ENCODE measurements around the gene GPRIN1. TPM values are rescaled to one million over a fixed set of nuclear protein-coding genes. Genes with fewer than 3 reads are reported as not detected.
"Not testable (repeated sequence)": the region's sequence is repeated elsewhere in the genome, so short reads cannot be mapped to it uniquely, and the experiment has no call there.

The GPRIN1 gene
- total RNA-seq, 1 donor, result 0.94 TPM

GRCh38 chr5:176599749-176600430 lies 10.1 kb downstream of the GPRIN1 start:
- H3K27me3 ChIP-seq (ENCODE audit: insufficient read depth, low read length), result peaks cover 10% of the 10 kb centered on the region
- H3K9me3 ChIP-seq (ENCODE audit: low read depth, low read length); H3K4me3 ChIP-seq (ENCODE audit: low read length); H3K4me1 ChIP-seq (ENCODE audit: insufficient read depth, low read length): not testable (repeated sequence)

- peaks cover 4% of the 10 kb centered on the region for H3K4me1 ChIP-seq (ENCODE audit: insufficient read depth, low read length)
- no peaks in the 10 kb centered on the region for H3K9me3 ChIP-seq (ENCODE audit: low read depth, low read length)
- H3K27me3 ChIP-seq (ENCODE audit: insufficient read depth, low read length), result peaks cover 10% of the 10 kb centered on the region
- no peak overlapping the region for H3K4me3 ChIP-seq (ENCODE audit: low read length)
These were observed 12.3 kb downstream of the GPRIN1 start for GRCh38 chr5:176597417-176598389.

- Histone ChIP-seq H3K9me3 (ENCODE audit: low read depth, low read length) (no peaks in the 10 kb centered on the region), H3K4me1 (ENCODE audit: insufficient read depth, low read length) (peaks cover 4% of the 10 kb centered on the region), H3K27me3 (ENCODE audit: insufficient read depth, low read length) (peaks cover 10% of the 10 kb centered on the region), H3K4me3 (ENCODE audit: low read length) (no peak overlapping the region)
These were observed 13.1 kb downstream of the GPRIN1 start for GRCh38 chr5:176596689-176597416.

- no peaks in the 10 kb centered on the region for H3K9me3 ChIP-seq (ENCODE audit: low read depth, low read length)
- peaks cover 4% of the 10 kb centered on the region for H3K4me1 ChIP-seq (ENCODE audit: insufficient read depth, low read length)
- peaks cover 10% of the 10 kb centered on the region for H3K27me3 ChIP-seq (ENCODE audit: insufficient read depth, low read length)
- no peak overlapping the region for H3K4me3 ChIP-seq (ENCODE audit: low read length)
These were observed 13.8 kb downstream of the GPRIN1 start for GRCh38 chr5:176596069-176596644.

- no peak overlapping the region for H3K4me3 ChIP-seq (ENCODE audit: low read length)
- peaks cover 10% of the 10 kb centered on the region for H3K27me3 ChIP-seq (ENCODE audit: insufficient read depth, low read length)
- H3K4me1 ChIP-seq (ENCODE audit: insufficient read depth, low read length), result peaks cover 4% of the 10 kb centered on the region
- no peaks in the 10 kb centered on the region for H3K9me3 ChIP-seq (ENCODE audit: low read depth, low read length)
These were observed 14.5 kb downstream of the GPRIN1 start for GRCh38 chr5:176595386-176595943.

- peaks cover 10% of the 10 kb centered on the region for H3K27me3 ChIP-seq (ENCODE audit: insufficient read depth, low read length)
- H3K9me3 ChIP-seq (ENCODE audit: low read depth, low read length), result no peaks in the 10 kb centered on the region
- peaks cover 4% of the 10 kb centered on the region for H3K4me1 ChIP-seq (ENCODE audit: insufficient read depth, low read length)
- no peak overlapping the region for H3K4me3 ChIP-seq (ENCODE audit: low read length)
These were observed 15.4 kb downstream of the GPRIN1 start for GRCh38 chr5:176594554-176594953.

- H3K27me3 ChIP-seq (ENCODE audit: insufficient read depth, low read length), result peaks cover 10% of the 10 kb centered on the region
- no peaks in the 10 kb centered on the region for H3K9me3 ChIP-seq (ENCODE audit: low read depth, low read length)
- peaks cover 4% of the 10 kb centered on the region for H3K4me1 ChIP-seq (ENCODE audit: insufficient read depth, low read length)
These were observed 16.6 kb downstream of the GPRIN1 start for GRCh38 chr5:176593273-176593869.

GRCh38 chr5:176592573-176592972 lies 17.4 kb downstream of the GPRIN1 start:
- peaks cover 4% of the 10 kb centered on the region for H3K4me1 ChIP-seq (ENCODE audit: insufficient read depth, low read length)
- no peak overlapping the region for H3K4me3 ChIP-seq (ENCODE audit: low read length)
- H3K9me3 ChIP-seq (ENCODE audit: low read depth, low read length), result no peaks in the 10 kb centered on the region
- H3K27me3 ChIP-seq (ENCODE audit: insufficient read depth, low read length), result peaks cover 8% of the 10 kb centered on the region

More at GRCh38 chr5:176593273-176593869, 16.6 kb downstream of the GPRIN1 start:
- no peak overlapping the region for H3K4me3 ChIP-seq (ENCODE audit: low read length)

- H3K27me3 ChIP-seq (ENCODE audit: insufficient read depth, low read length); H3K9me3 ChIP-seq (ENCODE audit: low read depth, low read length); H3K4me1 ChIP-seq (ENCODE audit: insufficient read depth, low read length): not testable (repeated sequence)
These were observed 18.3 kb downstream of the GPRIN1 start for GRCh38 chr5:176591667-176592066.

GRCh38 chr5:176590035-176590717 lies 19.8 kb downstream of the GPRIN1 start:
- H3K4me1 ChIP-seq (ENCODE audit: insufficient read depth, low read length), result no peaks in the 10 kb centered on the region
- no peaks in the 10 kb centered on the region for H3K27me3 ChIP-seq (ENCODE audit: insufficient read depth, low read length)
- no peaks in the 10 kb centered on the region for H3K9me3 ChIP-seq (ENCODE audit: low read depth, low read length)
- no peak overlapping the region for H3K4me3 ChIP-seq (ENCODE audit: low read length)

More at GRCh38 chr5:176591667-176592066, 18.3 kb downstream of the GPRIN1 start:
- not testable (repeated sequence) for H3K4me3 ChIP-seq (ENCODE audit: low read length)

- no peaks in the 10 kb centered on the region for H3K4me1 ChIP-seq (ENCODE audit: insufficient read depth, low read length)
- H3K4me3 ChIP-seq (ENCODE audit: low read length), result no peak overlapping the region
- no peaks in the 10 kb centered on the region for H3K27me3 ChIP-seq (ENCODE audit: insufficient read depth, low read length)
- H3K9me3 ChIP-seq (ENCODE audit: low read depth, low read length), result no peaks in the 10 kb centered on the region
These were observed 20.8 kb downstream of the GPRIN1 start for GRCh38 chr5:176589039-176589769.

GRCh38 chr5:176588297-176588696 lies 21.7 kb downstream of the GPRIN1 start:
- Histone ChIP-seq H3K4me1 (ENCODE audit: insufficient read depth, low read length) (no peaks in the 10 kb centered on the region), H3K9me3 (ENCODE audit: low read depth, low read length) (no peaks in the 10 kb centered on the region), H3K27me3 (ENCODE audit: insufficient read depth, low read length) (no peaks in the 10 kb centered on the region), H3K4me3 (ENCODE audit: low read length) (no peak overlapping the region)

GRCh38 chr5:176587398-176587797 lies 22.6 kb downstream of the GPRIN1 start:
- no peaks in the 10 kb centered on the region for H3K27me3 ChIP-seq (ENCODE audit: insufficient read depth, low read length)
- no peaks in the 10 kb centered on the region for H3K4me1 ChIP-seq (ENCODE audit: insufficient read depth, low read length)
- H3K9me3 ChIP-seq (ENCODE audit: low read depth, low read length), result no peaks in the 10 kb centered on the region
- H3K4me3 ChIP-seq (ENCODE audit: low read length), result no peak overlapping the region
